Panc1 (cell line): ENCODE data around the gene POU2F1. TPM values are rescaled to one million over a fixed set of nuclear protein-coding genes. Genes with fewer than 3 reads are reported as not detected.

Experiments used
- ATAC-seq: fragments of 200-7000 bp; cut with Tn5 transposase; 2 replicates; pipeline ENCODE4 v1.9.1; 2020; ENCODE audit warnings: mild to moderate bottlenecking, moderate library complexity
- BruUV-seq: library from RNA; stranded (reverse); fragments of 400-500 nt; replicated peaks from 2 replicates; lab custom pipeline; 2021; lab: Mats Ljungman, UMichigan
- CTCF ChIA-PET: fragments of 300-600 bp; sonication (Branson Sonifier 250); formaldehyde crosslinking; loops from one replicate; lab custom pipeline; 2022; ENCODE audit warnings: antibody characterized with exemption; lab: Charles Lee
- POLR2A ChIA-PET: fragments of 300-600 bp; sonication (Branson Sonifier 250); formaldehyde crosslinking; loops from one replicate; lab custom pipeline; 2022; ENCODE audit warnings: antibody characterized with exemption; lab: Charles Lee
- DNase-seq: peaks from one replicate; pipeline ENCODE4 v3.0.0-alpha.2; 2010; ENCODE audit warnings: low read depth, low spot score
- H3K27ac ChIP-seq: 2 replicates; pipeline ENCODE4 v1.5.1; 2011; ENCODE audit warnings: mild to moderate bottlenecking, low read length, inconsistent platforms
- H3K27me3 ChIP-seq: fragments of 200-500 bp; sonication (Bioruptor generic); 2 replicates; pipeline ENCODE4 v1.6.0; 2014; ENCODE audit warnings: low read length, inconsistent platforms; ENCODE audit not compliant: control insufficient read depth, insufficient read depth
- H3K36me3 ChIP-seq: fragments of 200-500 bp; sonication (Bioruptor generic); 2 replicates; pipeline ENCODE4 v1.5.1; 2014; ENCODE audit warnings: inconsistent platforms, mild to moderate bottlenecking, low read length, moderate library complexity; ENCODE audit not compliant: control insufficient read depth, insufficient read depth
- H3K4me1 ChIP-seq: 2 replicates; pipeline ENCODE4 v1.5.1; 2011; ENCODE audit warnings: inconsistent platforms, mild to moderate bottlenecking, low read length, moderate library complexity; ENCODE audit not compliant: control insufficient read depth, insufficient read depth
- H3K4me3 ChIP-seq, 2 experiments: 2 replicates each; pipeline ENCODE4 v1.5.1; 2011 to 2012; ENCODE audit warnings: low read depth in 2 of 2, low read length in 2 of 2, mild to moderate bottlenecking in 2 of 2, inconsistent platforms in 1 of 2, moderate library complexity in 1 of 2
- H3K9me3 ChIP-seq: fragments of 200-500 bp; sonication (Bioruptor generic); 2 replicates; pipeline ENCODE4 v1.5.1; 2014; ENCODE audit warnings: low read depth, mild to moderate bottlenecking, inconsistent platforms, low read length, moderate library complexity; ENCODE audit not compliant: control insufficient read depth, insufficient read depth
- POLR2AphosphoS5 ChIP-seq: IDR thresholded peaks from 2 replicates; pipeline ENCODE4 v1.6.1; 2012; ENCODE audit warnings: mild to moderate bottlenecking, low read depth, low read length, moderate library complexity
- SIN3A ChIP-seq: IDR thresholded peaks from 2 replicates; pipeline ENCODE4 v1.6.1; 2012; ENCODE audit warnings: low read depth, mild to moderate bottlenecking, low read length, moderate library complexity, borderline replicate concordance; ENCODE audit not compliant: insufficient read depth
- TCF7L2 ChIP-seq: IDR thresholded peaks from 2 replicates; pipeline ENCODE4 v1.6.1; 2011; ENCODE audit warnings: mild to moderate bottlenecking, low read depth, low read length, inconsistent platforms
- in situ Hi-C: cut with HindIII; loops from 2 replicates; pipeline ENCODE4 v1.10.0; 2016; ENCODE audit warnings: low sequenced_read_pairs, low pct_unique_long_range_greater_than_20kb
- intact Hi-C: fragments of 100-400 bp; cut with micrococcal nuclease; formaldehyde crosslinking; loops from one replicate; pipeline ENCODE4 v1.10.0; 2022; ENCODE audit not compliant: unreplicated experiment
- total RNA-seq: library from RNA; stranded (reverse); gene quantifications from one replicate; pipeline ENCODE4 v1.2.1, GENCODE V29; 2021; ENCODE audit not compliant: unreplicated experiment
- TF ChIP-seq, protein P1 (sequence below), 2 experiments: IDR thresholded peaks; 2 replicates each; pipeline ENCODE4 v1.6.1; 2011 to 2012; ENCODE audit warnings: low read depth in 2 of 2, control low read depth in 1 of 2, low read length in 1 of 2, mild to moderate bottlenecking in 1 of 2, moderate library complexity in 1 of 2; ENCODE audit not compliant: insufficient read depth in 1 of 2
- TF ChIP-seq, protein P2 (sequence below): fragments of 450-650 bp; IDR thresholded peaks from 2 replicates; pipeline ENCODE4 v1.5.1; 2017; ENCODE audit warnings: mild to moderate bottlenecking

POU2F1 gene
- total RNA-seq, 1 experiment from 2014 or later = 17.1 TPM

DNA sequence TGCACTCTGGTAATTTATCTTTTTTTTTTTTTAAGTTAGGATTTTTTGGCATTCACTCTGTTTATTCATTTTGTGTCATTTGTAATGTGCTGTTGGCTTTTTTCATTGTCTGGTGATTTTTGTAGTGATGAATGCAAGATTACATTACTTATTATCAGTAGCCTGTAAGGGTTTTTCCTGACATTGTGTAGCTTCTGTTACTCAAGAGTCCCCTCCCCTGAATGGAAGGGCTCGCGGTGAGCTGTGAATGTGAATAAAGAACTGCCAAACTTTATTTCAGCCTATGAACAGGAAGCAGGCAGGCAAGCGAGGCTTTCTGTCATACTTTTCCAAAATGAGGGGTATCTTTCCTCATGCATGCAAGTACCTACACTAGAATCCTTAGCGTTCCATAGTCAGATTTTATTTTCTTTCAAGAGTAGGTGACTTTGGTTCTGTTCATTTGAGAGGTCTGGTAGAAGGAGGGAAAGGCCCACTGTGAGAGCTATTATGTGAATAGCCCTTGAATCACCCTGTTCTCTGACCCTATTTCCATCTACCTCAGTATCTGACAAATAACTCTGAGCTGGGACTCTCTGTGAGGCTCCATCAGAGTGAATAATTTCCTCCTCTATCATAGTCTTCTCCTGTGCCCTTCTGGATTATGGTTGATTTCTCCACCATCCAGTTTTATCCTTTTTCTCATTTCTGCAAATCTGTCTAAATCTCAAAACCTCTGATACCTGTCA, 183.6 kb downstream of the POU2F1 start:
- no peak overlapping the region for H3K27ac ChIP-seq
- H3K4me1 ChIP-seq = no peaks in the 10 kb centered on the region
- CTCF ChIA-PET = no interaction called here
- POLR2A ChIA-PET = interaction anchor here (0.5 kb wide), 1 partner anchor 9 kb away, joined by 5 read pairs; no protein-coding TSS in a partner anchor
- H3K27me3 ChIP-seq = no peaks in the 10 kb centered on the region
- DNase-seq = no peak
- no TSS peak for BruUV-seq
- H3K4me3 ChIP-seq = no peak overlapping the region
- H3K36me3 ChIP-seq = peaks cover 10% of the 10 kb centered on the region
- ATAC-seq = no peak
- H3K9me3 ChIP-seq = no peaks in the 10 kb centered on the region
- in situ Hi-C loops (no loop called here), intact Hi-C loops (loop anchor here (5.0 to 10.0 kb wide), 2 partner anchors 128 to 140 kb away; no protein-coding TSS in a partner anchor)
- TF ChIP-seq, protein P1, sequence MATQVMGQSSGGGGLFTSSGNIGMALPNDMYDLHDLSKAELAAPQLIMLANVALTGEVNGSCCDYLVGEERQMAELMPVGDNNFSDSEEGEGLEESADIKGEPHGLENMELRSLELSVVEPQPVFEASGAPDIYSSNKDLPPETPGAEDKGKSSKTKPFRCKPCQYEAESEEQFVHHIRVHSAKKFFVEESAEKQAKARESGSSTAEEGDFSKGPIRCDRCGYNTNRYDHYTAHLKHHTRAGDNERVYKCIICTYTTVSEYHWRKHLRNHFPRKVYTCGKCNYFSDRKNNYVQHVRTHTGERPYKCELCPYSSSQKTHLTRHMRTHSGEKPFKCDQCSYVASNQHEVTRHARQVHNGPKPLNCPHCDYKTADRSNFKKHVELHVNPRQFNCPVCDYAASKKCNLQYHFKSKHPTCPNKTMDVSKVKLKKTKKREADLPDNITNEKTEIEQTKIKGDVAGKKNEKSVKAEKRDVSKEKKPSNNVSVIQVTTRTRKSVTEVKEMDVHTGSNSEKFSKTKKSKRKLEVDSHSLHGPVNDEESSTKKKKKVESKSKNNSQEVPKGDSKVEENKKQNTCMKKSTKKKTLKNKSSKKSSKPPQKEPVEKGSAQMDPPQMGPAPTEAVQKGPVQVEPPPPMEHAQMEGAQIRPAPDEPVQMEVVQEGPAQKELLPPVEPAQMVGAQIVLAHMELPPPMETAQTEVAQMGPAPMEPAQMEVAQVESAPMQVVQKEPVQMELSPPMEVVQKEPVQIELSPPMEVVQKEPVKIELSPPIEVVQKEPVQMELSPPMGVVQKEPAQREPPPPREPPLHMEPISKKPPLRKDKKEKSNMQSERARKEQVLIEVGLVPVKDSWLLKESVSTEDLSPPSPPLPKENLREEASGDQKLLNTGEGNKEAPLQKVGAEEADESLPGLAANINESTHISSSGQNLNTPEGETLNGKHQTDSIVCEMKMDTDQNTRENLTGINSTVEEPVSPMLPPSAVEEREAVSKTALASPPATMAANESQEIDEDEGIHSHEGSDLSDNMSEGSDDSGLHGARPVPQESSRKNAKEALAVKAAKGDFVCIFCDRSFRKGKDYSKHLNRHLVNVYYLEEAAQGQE (IDR thresholded peaks at IDR 0.05; ENCODE audit: insufficient read depth in 1 of 2, low read depth in 2 of 2, low read length in 1 of 2) = no peak
- TF ChIP-seq POLR2AphosphoS5 (no peak), SIN3A (no peak), TCF7L2 (no peak)
- TF ChIP-seq, protein P2, sequence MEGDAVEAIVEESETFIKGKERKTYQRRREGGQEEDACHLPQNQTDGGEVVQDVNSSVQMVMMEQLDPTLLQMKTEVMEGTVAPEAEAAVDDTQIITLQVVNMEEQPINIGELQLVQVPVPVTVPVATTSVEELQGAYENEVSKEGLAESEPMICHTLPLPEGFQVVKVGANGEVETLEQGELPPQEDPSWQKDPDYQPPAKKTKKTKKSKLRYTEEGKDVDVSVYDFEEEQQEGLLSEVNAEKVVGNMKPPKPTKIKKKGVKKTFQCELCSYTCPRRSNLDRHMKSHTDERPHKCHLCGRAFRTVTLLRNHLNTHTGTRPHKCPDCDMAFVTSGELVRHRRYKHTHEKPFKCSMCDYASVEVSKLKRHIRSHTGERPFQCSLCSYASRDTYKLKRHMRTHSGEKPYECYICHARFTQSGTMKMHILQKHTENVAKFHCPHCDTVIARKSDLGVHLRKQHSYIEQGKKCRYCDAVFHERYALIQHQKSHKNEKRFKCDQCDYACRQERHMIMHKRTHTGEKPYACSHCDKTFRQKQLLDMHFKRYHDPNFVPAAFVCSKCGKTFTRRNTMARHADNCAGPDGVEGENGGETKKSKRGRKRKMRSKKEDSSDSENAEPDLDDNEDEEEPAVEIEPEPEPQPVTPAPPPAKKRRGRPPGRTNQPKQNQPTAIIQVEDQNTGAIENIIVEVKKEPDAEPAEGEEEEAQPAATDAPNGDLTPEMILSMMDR = no peak

DNA sequence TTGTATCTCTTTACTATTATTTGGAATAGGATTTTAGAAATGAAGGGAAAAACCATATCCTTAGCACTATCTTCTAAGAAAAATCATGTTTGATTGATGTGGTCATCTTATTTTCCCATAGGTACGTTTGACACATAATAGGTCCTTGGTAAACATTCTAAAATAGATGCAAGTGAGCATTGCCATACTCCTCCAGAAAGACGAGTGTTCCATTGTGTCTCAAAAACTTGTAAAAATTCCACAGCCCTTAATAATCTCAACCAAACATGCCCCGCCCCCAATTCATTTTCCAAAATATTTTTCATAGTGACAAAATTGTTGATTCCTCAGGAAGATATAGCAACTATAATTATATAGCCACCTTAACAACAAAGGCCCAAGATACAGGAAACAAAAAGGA, 184.2 kb downstream of the POU2F1 start:
- ChIA-PET CTCF (no interaction called here), POLR2A (no interaction called here)
- Histone ChIP-seq H3K9me3 (no peaks in the 10 kb centered on the region), H3K4me3 (no peak overlapping the region), H3K27me3 (no peaks in the 10 kb centered on the region), H3K4me1 (no peaks in the 10 kb centered on the region), H3K36me3 (peaks cover 10% of the 10 kb centered on the region), H3K27ac (no peak overlapping the region)
- no TSS peak for BruUV-seq
- in situ Hi-C loops = no loop called here
- DNase-seq (no peak), ATAC-seq (no peak)
- TF ChIP-seq POLR2AphosphoS5 (no peak), SIN3A (no peak), TCF7L2 (no peak)
- TF ChIP-seq, protein P1 (IDR thresholded peaks at IDR 0.05; ENCODE audit: insufficient read depth in 1 of 2, low read depth in 2 of 2, low read length in 1 of 2) = no peak
- TF ChIP-seq, protein P2 = no peak
- intact Hi-C loops = loop anchor here (5.0 to 10.0 kb wide), 2 partner anchors 127 to 140 kb away; no protein-coding TSS in a partner anchor
